HEK293 (cell line): ENCODE results near the gene PRRG1.

Experiments
- KLF10 ChIP-seq: fragments of 450-650 bp; IDR thresholded peaks from 2 replicates; pipeline ENCODE4 v1.5.1; 2018; ENCODE audit warnings: missing biosample characterization, mild to moderate bottlenecking, missing genetic modification characterization
- KLF16 ChIP-seq: fragments of 450-650 bp; formaldehyde crosslinking; IDR thresholded peaks from 2 replicates; pipeline ENCODE4 v1.5.1; 2017; ENCODE audit warnings: missing biosample characterization, missing genetic modification characterization
- REPIN1 ChIP-seq: fragments of 450-650 bp; formaldehyde crosslinking; IDR thresholded peaks from 2 replicates; pipeline ENCODE4 v1.5.1; 2017; ENCODE audit warnings: missing biosample characterization, missing genetic modification characterization, low read depth
- YY1 ChIP-seq: fragments of 450-650 bp; formaldehyde crosslinking; IDR thresholded peaks from 2 replicates; pipeline ENCODE4 v1.5.1; 2018; ENCODE audit warnings: missing biosample characterization, missing genetic modification characterization
- ZNF184 ChIP-seq: fragments of 450-650 bp; IDR thresholded peaks from 2 replicates; pipeline ENCODE4 v1.5.1; 2018; ENCODE audit warnings: missing biosample characterization, mild to moderate bottlenecking, missing genetic modification characterization
- ZNF223 ChIP-seq: fragments of 450-650 bp; formaldehyde crosslinking; IDR thresholded peaks from 2 replicates; pipeline ENCODE4 v1.5.1; 2016; ENCODE audit warnings: missing biosample characterization, missing genetic modification characterization
- ZNF302 ChIP-seq: fragments of 450-650 bp; formaldehyde crosslinking; IDR thresholded peaks from 2 replicates; pipeline ENCODE4 v1.5.1; 2016; ENCODE audit warnings: missing biosample characterization, missing genetic modification characterization, low read depth
- ZNF366 ChIP-seq: fragments of 450-650 bp; formaldehyde crosslinking; conservative IDR thresholded peaks from 2 replicates; pipeline ENCODE4 v1.5.1; 2016; ENCODE audit warnings: missing biosample characterization, missing genetic modification characterization
- ZNF394 ChIP-seq: fragments of 450-650 bp; formaldehyde crosslinking; IDR thresholded peaks from 2 replicates; pipeline ENCODE4 v1.5.1; 2016; ENCODE audit warnings: missing biosample characterization, missing genetic modification characterization, mild to moderate bottlenecking, moderate library complexity, borderline replicate concordance
- ZNF404 ChIP-seq: fragments of 450-650 bp; formaldehyde crosslinking; IDR thresholded peaks from 2 replicates; pipeline ENCODE4 v1.5.1; 2017; ENCODE audit warnings: missing biosample characterization, missing genetic modification characterization
- ZNF510 ChIP-seq: fragments of 450-650 bp; formaldehyde crosslinking; IDR thresholded peaks from 2 replicates; pipeline ENCODE4 v1.5.1; 2018; ENCODE audit warnings: mild to moderate bottlenecking, missing genetic modification characterization, missing biosample characterization; ENCODE audit not compliant: insufficient replicate concordance
- ZNF549 ChIP-seq: fragments of 450-650 bp; IDR thresholded peaks from 2 replicates; pipeline ENCODE4 v1.5.1; 2018; ENCODE audit warnings: missing biosample characterization, missing genetic modification characterization, mild to moderate bottlenecking, inconsistent platforms, moderate library complexity
- ZNF621 ChIP-seq: fragments of 450-650 bp; formaldehyde crosslinking; IDR thresholded peaks from 2 replicates; pipeline ENCODE4 v1.5.1; 2017; ENCODE audit warnings: missing biosample characterization, missing genetic modification characterization
- ZNF654 ChIP-seq: fragments of 450-650 bp; formaldehyde crosslinking; IDR thresholded peaks from 2 replicates; pipeline ENCODE4 v1.5.1; 2016; ENCODE audit warnings: low read depth, missing biosample characterization, missing genetic modification characterization
- ZSCAN16 ChIP-seq: fragments of 450-650 bp; formaldehyde crosslinking; IDR thresholded peaks from 2 replicates; pipeline ENCODE4 v1.5.1; 2016; ENCODE audit warnings: missing biosample characterization, missing genetic modification characterization
- TF ChIP-seq, protein P1 (sequence below): fragments of 450-650 bp; formaldehyde crosslinking; IDR thresholded peaks from 2 replicates; pipeline ENCODE4 v1.5.1; 2016; ENCODE audit warnings: missing biosample characterization, missing genetic modification characterization
- TF ChIP-seq, protein P2 (sequence below): fragments of 450-650 bp; formaldehyde crosslinking; conservative IDR thresholded peaks from 2 replicates; pipeline ENCODE4 v1.5.1; 2016; ENCODE audit warnings: low read depth, missing biosample characterization, missing genetic modification characterization
- TF ChIP-seq, protein P3 (sequence below): fragments of 450-650 bp; IDR thresholded peaks from 2 replicates; pipeline ENCODE4 v1.5.1; 2018; ENCODE audit warnings: missing biosample characterization, missing genetic modification characterization
- TF ChIP-seq, protein P4 (sequence below): fragments of 450-650 bp; formaldehyde crosslinking; IDR thresholded peaks from 2 replicates; pipeline ENCODE4 v1.5.1; 2016; ENCODE audit warnings: missing biosample characterization, missing genetic modification characterization
- TF ChIP-seq, protein P5 (sequence below): fragments of 450-650 bp; formaldehyde crosslinking; IDR thresholded peaks from 2 replicates; pipeline ENCODE4 v1.5.1; 2016; ENCODE audit warnings: missing biosample characterization, missing genetic modification characterization
- TF ChIP-seq, protein P6 (sequence below): fragments of 450-650 bp; formaldehyde crosslinking; IDR thresholded peaks from 2 replicates; pipeline ENCODE4 v1.5.1; 2016; ENCODE audit warnings: missing biosample characterization, missing genetic modification characterization
- TF ChIP-seq, protein P7 (sequence below): fragments of 450-650 bp; formaldehyde crosslinking; IDR thresholded peaks from 2 replicates; pipeline ENCODE4 v1.5.1; 2016; ENCODE audit warnings: missing biosample characterization, missing genetic modification characterization
- TF ChIP-seq, protein P8 (sequence below): fragments of 450-650 bp; formaldehyde crosslinking; IDR thresholded peaks from 2 replicates; pipeline ENCODE4 v1.5.1; 2016; ENCODE audit warnings: missing biosample characterization, missing genetic modification characterization

PRRG1 gene

DNA sequence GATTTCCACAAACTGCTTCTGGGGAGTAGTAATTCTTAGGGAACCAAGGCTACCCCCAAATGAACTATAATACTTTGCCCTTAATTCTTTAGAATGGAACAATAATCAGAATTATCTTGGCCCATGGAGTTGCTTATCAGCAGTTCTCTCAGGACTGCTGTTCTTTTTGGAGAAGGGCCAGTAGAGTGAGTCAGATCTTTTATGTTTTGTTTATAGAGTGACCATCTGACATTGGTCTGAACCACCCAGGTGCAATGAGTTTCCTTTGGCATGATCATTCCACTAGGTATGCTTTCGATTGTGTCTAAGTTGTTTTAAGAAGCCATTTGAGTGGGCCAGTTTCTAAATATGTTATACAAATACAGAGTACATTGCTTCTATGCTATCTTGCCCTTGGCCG, 31.8 kb downstream of the PRRG1 start (continued):
- TF ChIP-seq, protein P1, sequence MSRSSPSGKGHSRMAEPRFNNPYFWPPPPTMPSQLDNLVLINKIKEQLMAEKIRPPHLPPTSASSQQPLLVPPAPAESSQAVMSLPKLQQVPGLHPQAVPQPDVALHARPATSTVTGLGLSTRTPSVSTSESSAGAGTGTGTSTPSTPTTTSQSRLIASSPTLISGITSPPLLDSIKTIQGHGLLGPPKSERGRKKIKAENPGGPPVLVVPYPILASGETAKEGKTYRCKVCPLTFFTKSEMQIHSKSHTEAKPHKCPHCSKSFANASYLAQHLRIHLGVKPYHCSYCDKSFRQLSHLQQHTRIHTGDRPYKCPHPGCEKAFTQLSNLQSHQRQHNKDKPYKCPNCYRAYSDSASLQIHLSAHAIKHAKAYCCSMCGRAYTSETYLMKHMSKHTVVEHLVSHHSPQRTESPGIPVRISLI (tag by site-specific recombination), result no peak
- TF ChIP-seq KLF16 (tag by site-specific recombination) (no peak), KLF10 (tag by site-specific recombination) (no peak), ZNF302 (tag by site-specific recombination) (no peak), ZSCAN16 (tag by site-specific recombination) (no peak), ZNF223 (no peak), ZNF621 (tag by site-specific recombination) (no peak), ZNF366 (tag by site-specific recombination) (peak; percentile 48; the same call in 1 of the 2 replicates), ZNF510 (no peak), REPIN1 (tag by site-specific recombination) (no peak), ZNF394 (tag by site-specific recombination) (no peak), YY1 (no peak), ZNF404 (tag by site-specific recombination) (no peak), ZNF654 (tag by site-specific recombination) (no peak), ZNF184 (tag by site-specific recombination) (no peak), ZNF549 (tag by site-specific recombination) (no peak)
- TF ChIP-seq, protein P2, sequence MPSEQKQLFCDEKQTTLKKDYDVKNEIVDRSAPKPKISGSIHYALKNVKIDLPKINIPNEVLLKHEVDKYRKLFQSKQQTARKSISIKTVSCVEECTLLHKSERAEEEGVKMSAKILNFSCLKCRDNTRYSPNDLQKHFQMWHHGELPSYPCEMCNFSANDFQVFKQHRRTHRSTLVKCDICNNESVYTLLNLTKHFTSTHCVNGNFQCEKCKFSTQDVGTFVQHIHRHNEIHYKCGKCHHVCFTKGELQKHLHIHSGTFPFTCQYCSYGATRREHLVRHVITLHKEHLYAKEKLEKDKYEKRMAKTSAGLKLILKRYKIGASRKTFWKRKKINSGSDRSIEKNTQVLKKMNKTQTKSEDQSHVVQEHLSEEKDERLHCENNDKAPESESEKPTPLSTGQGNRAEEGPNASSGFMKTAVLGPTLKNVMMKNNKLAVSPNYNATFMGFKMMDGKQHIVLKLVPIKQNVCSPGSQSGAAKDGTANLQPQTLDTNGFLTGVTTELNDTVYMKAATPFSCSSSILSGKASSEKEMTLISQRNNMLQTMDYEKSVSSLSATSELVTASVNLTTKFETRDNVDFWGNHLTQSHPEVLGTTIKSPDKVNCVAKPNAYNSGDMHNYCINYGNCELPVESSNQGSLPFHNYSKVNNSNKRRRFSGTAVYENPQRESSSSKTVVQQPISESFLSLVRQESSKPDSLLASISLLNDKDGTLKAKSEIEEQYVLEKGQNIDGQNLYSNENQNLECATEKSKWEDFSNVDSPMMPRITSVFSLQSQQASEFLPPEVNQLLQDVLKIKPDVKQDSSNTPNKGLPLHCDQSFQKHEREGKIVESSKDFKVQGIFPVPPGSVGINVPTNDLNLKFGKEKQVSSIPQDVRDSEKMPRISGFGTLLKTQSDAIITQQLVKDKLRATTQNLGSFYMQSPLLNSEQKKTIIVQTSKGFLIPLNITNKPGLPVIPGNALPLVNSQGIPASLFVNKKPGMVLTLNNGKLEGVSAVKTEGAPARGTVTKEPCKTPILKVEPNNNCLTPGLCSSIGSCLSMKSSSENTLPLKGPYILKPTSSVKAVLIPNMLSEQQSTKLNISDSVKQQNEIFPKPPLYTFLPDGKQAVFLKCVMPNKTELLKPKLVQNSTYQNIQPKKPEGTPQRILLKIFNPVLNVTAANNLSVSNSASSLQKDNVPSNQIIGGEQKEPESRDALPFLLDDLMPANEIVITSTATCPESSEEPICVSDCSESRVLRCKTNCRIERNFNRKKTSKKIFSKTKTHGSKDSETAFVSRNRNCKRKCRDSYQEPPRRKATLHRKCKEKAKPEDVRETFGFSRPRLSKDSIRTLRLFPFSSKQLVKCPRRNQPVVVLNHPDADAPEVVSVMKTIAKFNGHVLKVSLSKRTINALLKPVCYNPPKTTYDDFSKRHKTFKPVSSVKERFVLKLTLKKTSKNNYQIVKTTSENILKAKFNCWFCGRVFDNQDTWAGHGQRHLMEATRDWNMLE (tag by site-specific recombination), result no peak
- TF ChIP-seq, protein P3, sequence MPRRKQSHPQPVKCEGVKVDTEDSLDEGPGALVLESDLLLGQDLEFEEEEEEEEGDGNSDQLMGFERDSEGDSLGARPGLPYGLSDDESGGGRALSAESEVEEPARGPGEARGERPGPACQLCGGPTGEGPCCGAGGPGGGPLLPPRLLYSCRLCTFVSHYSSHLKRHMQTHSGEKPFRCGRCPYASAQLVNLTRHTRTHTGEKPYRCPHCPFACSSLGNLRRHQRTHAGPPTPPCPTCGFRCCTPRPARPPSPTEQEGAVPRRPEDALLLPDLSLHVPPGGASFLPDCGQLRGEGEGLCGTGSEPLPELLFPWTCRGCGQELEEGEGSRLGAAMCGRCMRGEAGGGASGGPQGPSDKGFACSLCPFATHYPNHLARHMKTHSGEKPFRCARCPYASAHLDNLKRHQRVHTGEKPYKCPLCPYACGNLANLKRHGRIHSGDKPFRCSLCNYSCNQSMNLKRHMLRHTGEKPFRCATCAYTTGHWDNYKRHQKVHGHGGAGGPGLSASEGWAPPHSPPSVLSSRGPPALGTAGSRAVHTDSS (tag by site-specific recombination), result no peak
- TF ChIP-seq, protein P4, sequence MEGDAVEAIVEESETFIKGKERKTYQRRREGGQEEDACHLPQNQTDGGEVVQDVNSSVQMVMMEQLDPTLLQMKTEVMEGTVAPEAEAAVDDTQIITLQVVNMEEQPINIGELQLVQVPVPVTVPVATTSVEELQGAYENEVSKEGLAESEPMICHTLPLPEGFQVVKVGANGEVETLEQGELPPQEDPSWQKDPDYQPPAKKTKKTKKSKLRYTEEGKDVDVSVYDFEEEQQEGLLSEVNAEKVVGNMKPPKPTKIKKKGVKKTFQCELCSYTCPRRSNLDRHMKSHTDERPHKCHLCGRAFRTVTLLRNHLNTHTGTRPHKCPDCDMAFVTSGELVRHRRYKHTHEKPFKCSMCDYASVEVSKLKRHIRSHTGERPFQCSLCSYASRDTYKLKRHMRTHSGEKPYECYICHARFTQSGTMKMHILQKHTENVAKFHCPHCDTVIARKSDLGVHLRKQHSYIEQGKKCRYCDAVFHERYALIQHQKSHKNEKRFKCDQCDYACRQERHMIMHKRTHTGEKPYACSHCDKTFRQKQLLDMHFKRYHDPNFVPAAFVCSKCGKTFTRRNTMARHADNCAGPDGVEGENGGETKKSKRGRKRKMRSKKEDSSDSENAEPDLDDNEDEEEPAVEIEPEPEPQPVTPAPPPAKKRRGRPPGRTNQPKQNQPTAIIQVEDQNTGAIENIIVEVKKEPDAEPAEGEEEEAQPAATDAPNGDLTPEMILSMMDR, result no peak
- TF ChIP-seq, protein P5, sequence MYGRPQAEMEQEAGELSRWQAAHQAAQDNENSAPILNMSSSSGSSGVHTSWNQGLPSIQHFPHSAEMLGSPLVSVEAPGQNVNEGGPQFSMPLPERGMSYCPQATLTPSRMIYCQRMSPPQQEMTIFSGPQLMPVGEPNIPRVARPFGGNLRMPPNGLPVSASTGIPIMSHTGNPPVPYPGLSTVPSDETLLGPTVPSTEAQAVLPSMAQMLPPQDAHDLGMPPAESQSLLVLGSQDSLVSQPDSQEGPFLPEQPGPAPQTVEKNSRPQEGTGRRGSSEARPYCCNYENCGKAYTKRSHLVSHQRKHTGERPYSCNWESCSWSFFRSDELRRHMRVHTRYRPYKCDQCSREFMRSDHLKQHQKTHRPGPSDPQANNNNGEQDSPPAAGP, result no peak
- TF ChIP-seq, protein P6, sequence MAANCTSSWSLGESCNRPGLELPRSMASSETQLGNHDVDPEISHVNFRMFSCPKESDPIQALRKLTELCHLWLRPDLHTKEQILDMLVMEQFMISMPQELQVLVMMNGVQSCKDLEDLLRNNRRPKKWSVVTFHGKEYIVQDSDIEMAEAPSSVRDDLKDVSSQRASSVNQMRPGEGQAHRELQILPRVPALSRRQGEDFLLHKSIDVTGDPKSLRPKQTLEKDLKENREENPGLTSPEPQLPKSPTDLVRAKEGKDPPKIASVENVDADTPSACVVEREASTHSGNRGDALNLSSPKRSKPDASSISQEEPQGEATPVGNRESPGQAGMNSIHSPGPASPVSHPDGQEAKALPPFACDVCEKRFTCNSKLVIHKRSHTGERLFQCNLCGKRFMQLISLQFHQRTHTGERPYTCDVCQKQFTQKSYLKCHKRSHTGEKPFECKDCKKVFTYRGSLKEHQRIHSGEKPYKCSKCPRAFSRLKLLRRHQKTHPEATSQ (tag by site-specific recombination), result no peak
- TF ChIP-seq, protein P7, sequence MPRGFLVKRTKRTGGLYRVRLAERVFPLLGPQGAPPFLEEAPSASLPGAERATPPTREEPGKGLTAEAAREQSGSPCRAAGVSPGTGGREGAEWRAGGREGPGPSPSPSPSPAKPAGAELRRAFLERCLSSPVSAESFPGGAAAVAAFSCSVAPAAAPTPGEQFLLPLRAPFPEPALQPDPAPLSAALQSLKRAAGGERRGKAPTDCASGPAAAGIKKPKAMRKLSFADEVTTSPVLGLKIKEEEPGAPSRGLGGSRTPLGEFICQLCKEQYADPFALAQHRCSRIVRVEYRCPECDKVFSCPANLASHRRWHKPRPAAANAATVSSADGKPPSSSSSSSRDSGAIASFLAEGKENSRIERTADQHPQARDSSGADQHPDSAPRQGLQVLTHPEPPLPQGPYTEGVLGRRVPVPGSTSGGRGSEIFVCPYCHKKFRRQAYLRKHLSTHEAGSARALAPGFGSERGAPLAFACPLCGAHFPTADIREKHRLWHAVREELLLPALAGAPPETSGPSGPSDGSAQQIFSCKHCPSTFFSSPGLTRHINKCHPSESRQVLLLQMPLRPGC (tag by site-specific recombination), result no peak
- TF ChIP-seq, protein P8, sequence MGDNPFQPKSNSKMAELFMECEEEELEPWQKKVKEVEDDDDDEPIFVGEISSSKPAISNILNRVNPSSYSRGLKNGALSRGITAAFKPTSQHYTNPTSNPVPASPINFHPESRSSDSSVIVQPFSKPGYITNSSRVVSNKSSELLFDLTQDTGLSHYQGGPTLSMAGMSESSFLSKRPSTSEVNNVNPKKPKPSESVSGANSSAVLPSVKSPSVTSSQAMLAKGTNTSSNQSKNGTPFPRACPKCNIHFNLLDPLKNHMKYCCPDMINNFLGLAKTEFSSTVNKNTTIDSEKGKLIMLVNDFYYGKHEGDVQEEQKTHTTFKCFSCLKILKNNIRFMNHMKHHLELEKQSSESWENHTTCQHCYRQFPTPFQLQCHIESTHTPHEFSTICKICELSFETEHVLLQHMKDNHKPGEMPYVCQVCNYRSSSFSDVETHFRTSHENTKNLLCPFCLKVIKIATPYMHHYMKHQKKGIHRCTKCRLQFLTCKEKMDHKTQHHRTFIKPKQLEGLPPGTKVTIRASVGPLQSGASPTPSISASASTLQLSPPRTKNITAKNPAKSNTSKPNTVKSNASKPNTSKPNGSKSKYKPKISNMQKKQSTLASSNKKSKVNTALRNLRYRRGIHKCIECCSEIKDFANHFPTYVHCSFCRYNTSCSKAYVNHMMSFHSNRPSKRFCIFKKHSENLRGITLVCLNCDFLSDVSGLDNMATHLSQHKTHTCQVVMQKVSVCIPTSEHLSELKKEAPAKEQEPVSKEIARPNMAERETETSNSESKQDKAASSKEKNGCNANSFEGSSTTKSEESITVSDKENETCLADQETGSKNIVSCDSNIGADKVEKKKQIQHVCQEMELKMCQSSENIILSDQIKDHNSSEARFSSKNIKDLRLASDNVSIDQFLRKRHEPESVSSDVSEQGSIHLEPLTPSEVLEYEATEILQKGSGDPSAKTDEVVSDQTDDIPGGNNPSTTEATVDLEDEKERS (tag by site-specific recombination), result no peak
